KG1 (cell line): ENCODE data around the gene CPN1.

Source experiments
- DNase-seq: peaks from one replicate; lab custom pipeline; 2025; lab: John Stamatoyannopoulos, UW

The CPN1 gene

GRCh38 chr10:100076750-100077149 is 4.9 kb downstream of the CPN1 start:
- no peak for DNase-seq

GRCh38 chr10:100075426-100076220 is 6.0 kb downstream of the CPN1 start:
- DNase-seq, result no peak

GRCh38 chr10:100072514-100072913 is 9.2 kb downstream of the CPN1 start:
- DNase-seq, result no peak

- no peak for DNase-seq
Measured at GRCh38 chr10:100071529-100071928, 10.1 kb downstream of the CPN1 start.

- no peak for DNase-seq
Measured at GRCh38 chr10:100067466-100067865, 14.2 kb downstream of the CPN1 start.

GRCh38 chr10:100065084-100065660 is 16.5 kb downstream of the CPN1 start:
- DNase-seq, result no peak

GRCh38 chr10:100061401-100061800 is 20.3 kb downstream of the CPN1 start:
- no peak for DNase-seq

- DNase-seq, result no peak
Measured at GRCh38 chr10:100057948-100058347, 23.7 kb downstream of the CPN1 start.

GRCh38 chr10:100053686-100054460 is 27.8 kb downstream of the CPN1 start:
- DNase-seq, result no peak

GRCh38 chr10:100046021-100046486 is 35.6 kb downstream of the CPN1 start:
- DNase-seq, result peak; percentile 47

- DNase-seq, result no peak
Measured at GRCh38 chr10:100045592-100045991, 36.1 kb downstream of the CPN1 start.

- DNase-seq, result no peak
Measured at GRCh38 chr10:100043796-100044195, 37.9 kb downstream of the CPN1 start.

GRCh38 chr10:100043344-100043743 is 38.3 kb downstream of the CPN1 start:
- DNase-seq, result no peak

- no peak for DNase-seq
Measured at GRCh38 chr10:100041306-100042002, 40.2 kb downstream of the CPN1 start.

GRCh38 chr10:100038561-100039071 is 43.1 kb downstream of the CPN1 start:
- no peak for DNase-seq

- DNase-seq, result no peak
Measured at GRCh38 chr10:100037758-100038315, 43.8 kb downstream of the CPN1 start.

GRCh38 chr10:100036850-100037249 is 44.8 kb downstream of the CPN1 start:
- DNase-seq, result no peak

- no peak for DNase-seq
Measured at GRCh38 chr10:100033766-100034418, 47.8 kb downstream of the CPN1 start.

- DNase-seq, result no peak
Measured at GRCh38 chr10:100027416-100027815, 54.3 kb downstream of the CPN1 start.

- no peak for DNase-seq
Measured at GRCh38 chr10:100025576-100025975, 56.1 kb downstream of the CPN1 start.

- no peak for DNase-seq
Measured at GRCh38 chr10:100024748-100025147, 56.9 kb downstream of the CPN1 start.
